ENCODE data around the gene TRIM14. TPM values are rescaled to one million over a fixed set of nuclear protein-coding genes. Genes with fewer than 3 reads are reported as not detected.

Gene TRIM14
- total and polyA plus RNA-seq, 10 of the 15 experiments (the other 5 are each of a cell fraction or from before 2014, with no cell fraction given) = 8.6 to 53.3 (median 35.7) TPM

GRCh38 chr9:98056269-98057137 lies 62.5 kb downstream of the TRIM14 start, which contains the start of gene NANS (continued):
- TF ChIP-seq ZNF592 (IDR thresholded peaks at IDR 0.05) (no peak), EP300 (IDR thresholded peaks at IDR 0.05; ENCODE audit: borderline replicate concordance in 1 of 2, control insufficient read depth in 1 of 2, low read depth in 2 of 2, low read length in 2 of 2) (no peak), IKZF2 (IDR thresholded peaks at IDR 0.05) (peak; percentile 13 to 54; a peak in 1 of 4 replicates), ZBTB40 (IDR thresholded peaks at IDR 0.05; ENCODE audit: borderline replicate concordance) (no peak), PKNOX1 (IDR thresholded peaks at IDR 0.05) (peak; percentile 25; the same call in 1 of the 2 replicates), REST (IDR thresholded peaks at IDR 0.05; ENCODE audit: low read depth, low read length) (no peak), ZNF24 (IDR thresholded peaks at IDR 0.05) (peak; percentile 28; the same call in 1 of the 2 replicates), SKIL (IDR thresholded peaks at IDR 0.05; ENCODE audit: low read depth, poor library complexity, severe bottlenecking) (no peak)
